K562 (cell line): ENCODE data around the gene LPIN2.

Experiments used
- ARNT ChIP-seq, 2 experiments: fragments of 450-650 bp; IDR thresholded peaks; 2 replicates each; pipeline ENCODE4 v1.6.1; 2016; ENCODE audit warnings: mild to moderate bottlenecking in 1 of 2
- HDAC2 ChIP-seq: fragments of 450-650 bp; IDR thresholded peaks from 2 replicates; pipeline ENCODE4 v1.6.1; 2016; ENCODE audit warnings: mild to moderate bottlenecking
- POLR2A ChIP-seq: fragments of 450-650 bp; conservative IDR thresholded peaks from 2 replicates; pipeline ENCODE4 v1.6.1; 2016
- SETDB1 ChIP-seq: IDR thresholded peaks from one replicate; pipeline ENCODE4 v1.6.1; 2012; ENCODE audit warnings: low read length, control low read depth, inconsistent platforms
- TF ChIP-seq, protein P1 (sequence below), 3 experiments: IDR thresholded peaks in 2 of 3; conservative IDR thresholded peaks in 1 of 3; 2 replicates each; pipeline ENCODE4 v1.5.1; 2011 to 2012; ENCODE audit warnings: low read length in 3 of 3, mild to moderate bottlenecking in 3 of 3, control low read depth in 2 of 3, improper control_type of control experiment in 1 of 3, inconsistent platforms in 1 of 3, low read depth in 1 of 3, mixed read lengths in 1 of 3, moderate library complexity in 1 of 3; ENCODE audit not compliant: insufficient read depth in 2 of 3

DNA sequence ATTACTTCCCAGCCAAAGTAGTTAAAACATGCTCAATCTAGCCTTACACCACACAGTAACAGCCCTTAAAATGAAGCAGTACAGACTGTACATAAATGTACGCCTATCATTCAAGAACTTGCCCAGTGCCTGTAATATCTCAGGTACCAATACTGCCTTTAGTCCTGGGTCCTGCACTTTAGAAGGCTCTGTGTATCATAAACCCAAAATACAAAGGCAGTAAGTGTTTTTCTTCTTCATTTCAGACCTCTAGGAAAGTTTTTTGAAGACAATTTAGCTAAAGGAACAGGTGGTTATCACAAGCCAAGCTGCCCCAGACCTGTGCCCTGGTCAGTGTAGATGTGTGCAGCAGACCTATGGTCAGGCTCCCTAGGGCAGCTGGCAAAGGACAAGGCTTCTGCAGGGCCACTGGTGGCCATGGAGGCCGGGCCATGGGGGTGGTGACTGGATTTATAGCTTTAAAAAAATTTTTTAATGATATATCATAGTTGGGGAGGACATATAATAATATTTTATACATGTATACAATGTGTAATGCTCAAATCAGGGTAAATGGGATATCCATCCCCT lies 18.8 kb downstream of the LPIN2 start:
- TF ChIP-seq ARNT (IDR thresholded peaks at IDR 0.05) = no peak
- TF ChIP-seq POLR2A = no peak
- TF ChIP-seq HDAC2 = no peak
- TF ChIP-seq, protein P1, sequence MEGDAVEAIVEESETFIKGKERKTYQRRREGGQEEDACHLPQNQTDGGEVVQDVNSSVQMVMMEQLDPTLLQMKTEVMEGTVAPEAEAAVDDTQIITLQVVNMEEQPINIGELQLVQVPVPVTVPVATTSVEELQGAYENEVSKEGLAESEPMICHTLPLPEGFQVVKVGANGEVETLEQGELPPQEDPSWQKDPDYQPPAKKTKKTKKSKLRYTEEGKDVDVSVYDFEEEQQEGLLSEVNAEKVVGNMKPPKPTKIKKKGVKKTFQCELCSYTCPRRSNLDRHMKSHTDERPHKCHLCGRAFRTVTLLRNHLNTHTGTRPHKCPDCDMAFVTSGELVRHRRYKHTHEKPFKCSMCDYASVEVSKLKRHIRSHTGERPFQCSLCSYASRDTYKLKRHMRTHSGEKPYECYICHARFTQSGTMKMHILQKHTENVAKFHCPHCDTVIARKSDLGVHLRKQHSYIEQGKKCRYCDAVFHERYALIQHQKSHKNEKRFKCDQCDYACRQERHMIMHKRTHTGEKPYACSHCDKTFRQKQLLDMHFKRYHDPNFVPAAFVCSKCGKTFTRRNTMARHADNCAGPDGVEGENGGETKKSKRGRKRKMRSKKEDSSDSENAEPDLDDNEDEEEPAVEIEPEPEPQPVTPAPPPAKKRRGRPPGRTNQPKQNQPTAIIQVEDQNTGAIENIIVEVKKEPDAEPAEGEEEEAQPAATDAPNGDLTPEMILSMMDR (IDR thresholded peaks at IDR 0.05 in 2 of 3, conservative IDR thresholded peaks at IDR 0.05 in 1 of 3; ENCODE audit: insufficient read depth in 2 of 3, low read depth in 1 of 3, low read length in 3 of 3) = no peak
- TF ChIP-seq SETDB1 = no peak
